GM19328 (cell line): ENCODE data around the gene TMEM218.
"Not testable (repeated sequence)": the region's sequence is repeated elsewhere in the genome, so short reads cannot be mapped to it uniquely, and the experiment has no call there.

Source experiments
- ATAC-seq: cut with Tn5 transposase; IDR thresholded peaks from one replicate; pipeline ENCODE4 v1.9.1; 2021; ENCODE audit warnings: mild to moderate bottlenecking, moderate library complexity; ENCODE audit not compliant: unreplicated experiment

TMEM218 gene

DNA sequence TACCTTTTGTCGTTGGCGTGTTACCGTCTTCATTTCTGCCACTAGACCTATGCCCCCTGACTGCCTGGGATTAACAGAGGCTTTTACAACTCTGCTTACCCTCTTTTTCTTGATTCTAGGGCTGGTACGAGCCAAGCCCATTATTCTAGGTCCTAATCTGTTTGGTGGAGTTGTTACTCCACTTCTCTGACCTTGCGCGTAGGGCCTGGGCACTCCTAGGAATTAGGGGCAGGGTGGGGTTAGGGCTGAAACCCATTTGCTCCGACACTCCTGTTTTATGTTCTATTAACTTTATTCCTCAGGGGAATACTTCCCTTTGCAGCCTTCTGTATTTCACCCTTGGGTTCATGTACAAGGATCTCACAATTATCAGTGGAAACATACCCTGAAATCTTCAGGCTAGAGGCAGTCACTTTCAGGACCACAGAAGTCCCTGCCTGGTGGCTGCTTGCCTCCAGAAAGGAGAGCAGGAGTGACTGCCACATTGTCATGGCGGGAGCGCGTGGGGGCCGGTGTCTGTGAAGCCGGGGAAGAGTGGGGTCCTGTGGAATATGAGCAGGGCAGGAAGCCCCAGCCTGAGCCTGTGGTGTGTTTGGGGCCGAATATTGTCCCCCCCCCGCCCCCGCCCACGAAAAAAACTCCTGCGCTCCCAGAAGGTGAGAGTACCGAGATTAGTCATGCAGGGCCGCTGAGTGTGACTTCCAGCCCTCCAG lies 49.1 kb downstream of the TMEM218 start:
- no peak for ATAC-seq

DNA sequence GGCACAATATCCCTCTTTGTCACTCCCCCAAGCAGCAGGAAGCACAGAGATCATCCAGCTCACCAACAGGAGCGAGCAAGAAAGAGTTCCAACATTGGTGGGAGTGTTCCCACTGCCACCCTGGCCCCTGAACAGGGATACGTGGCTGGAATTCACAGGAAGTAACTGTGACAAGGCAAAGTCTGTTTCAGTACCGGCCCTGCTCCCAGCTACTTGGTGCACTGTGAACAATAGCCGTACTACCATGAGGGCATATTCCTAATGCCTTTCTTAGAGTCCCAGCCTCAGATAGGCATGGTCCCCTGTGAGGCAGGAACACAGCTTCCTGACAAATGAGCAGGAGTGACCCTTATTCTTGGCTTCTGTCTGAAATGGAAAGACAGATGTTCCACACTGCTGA lies 50.1 kb downstream of the TMEM218 start:
- ATAC-seq, result no peak

DNA sequence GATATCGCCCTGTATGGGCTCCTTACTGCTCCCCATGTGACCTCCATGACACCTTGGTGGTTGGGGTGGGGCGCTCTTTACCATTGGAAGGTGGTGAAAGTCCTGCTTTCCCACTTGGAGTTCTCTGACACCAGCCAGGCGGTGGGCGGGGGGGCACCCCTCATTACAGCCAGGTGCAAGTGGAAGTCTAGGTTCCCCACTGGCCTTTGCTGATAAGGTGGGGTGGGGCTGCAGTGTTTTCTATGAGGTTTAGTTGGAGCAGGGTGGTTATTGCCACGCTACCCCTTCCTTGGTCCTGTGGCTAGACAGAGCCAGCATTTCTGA lies 53.8 kb downstream of the TMEM218 start:
- ATAC-seq, result no peak

DNA sequence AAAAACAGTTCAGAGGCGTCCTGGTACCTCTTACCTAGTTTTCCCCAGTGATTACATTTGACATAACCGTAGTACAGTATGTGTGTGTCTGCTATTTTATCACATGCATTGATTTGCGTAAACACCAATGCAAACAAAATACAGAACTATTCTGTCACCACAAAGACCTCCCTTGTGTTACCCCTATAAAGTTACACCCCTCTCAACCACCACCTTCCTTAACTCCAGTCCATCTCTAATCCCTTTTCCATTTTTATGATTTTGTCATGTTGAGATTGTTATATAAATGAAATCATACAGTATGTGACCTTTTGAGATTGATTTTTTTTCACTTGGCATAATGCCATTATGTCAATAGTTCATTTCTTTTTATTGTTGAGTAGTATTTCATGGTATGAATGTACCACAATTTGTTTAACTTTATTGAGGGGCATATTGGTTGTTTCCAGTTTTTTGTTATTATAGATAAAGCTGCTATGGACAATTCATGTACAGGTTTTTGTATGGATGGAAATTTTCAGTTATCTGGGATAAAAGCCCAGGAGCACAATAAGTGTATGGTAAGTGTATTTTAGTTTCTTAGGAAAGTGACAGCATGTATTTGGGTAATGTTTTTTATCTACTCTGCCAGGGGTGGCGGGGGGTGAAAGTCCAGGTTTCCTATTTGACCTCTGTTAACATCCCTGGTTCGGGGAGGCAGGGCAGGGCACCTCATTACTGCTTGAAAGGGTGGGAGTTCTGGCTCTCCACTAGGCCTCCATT lies 54.3 kb downstream of the TMEM218 start:
- ATAC-seq, result no peak

DNA sequence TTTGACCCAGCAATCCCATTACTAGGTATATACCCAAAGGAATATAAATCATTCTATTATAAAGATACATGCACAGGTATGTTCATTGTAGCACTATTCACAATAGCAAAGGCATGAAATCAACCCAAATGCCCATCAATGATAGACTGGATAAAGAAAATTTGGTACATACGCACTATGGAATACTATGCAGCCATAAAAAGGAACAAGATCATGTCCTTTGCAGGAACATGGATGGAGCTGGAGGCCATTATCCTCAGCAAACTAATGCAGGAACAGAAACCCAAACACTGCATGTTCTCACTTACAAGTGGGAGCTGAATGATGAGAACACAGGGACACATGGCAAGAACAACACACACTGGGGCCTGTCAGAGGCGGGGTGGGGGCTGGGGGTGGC lies 55.3 kb downstream of the TMEM218 start:
- not testable (repeated sequence) for ATAC-seq

DNA sequence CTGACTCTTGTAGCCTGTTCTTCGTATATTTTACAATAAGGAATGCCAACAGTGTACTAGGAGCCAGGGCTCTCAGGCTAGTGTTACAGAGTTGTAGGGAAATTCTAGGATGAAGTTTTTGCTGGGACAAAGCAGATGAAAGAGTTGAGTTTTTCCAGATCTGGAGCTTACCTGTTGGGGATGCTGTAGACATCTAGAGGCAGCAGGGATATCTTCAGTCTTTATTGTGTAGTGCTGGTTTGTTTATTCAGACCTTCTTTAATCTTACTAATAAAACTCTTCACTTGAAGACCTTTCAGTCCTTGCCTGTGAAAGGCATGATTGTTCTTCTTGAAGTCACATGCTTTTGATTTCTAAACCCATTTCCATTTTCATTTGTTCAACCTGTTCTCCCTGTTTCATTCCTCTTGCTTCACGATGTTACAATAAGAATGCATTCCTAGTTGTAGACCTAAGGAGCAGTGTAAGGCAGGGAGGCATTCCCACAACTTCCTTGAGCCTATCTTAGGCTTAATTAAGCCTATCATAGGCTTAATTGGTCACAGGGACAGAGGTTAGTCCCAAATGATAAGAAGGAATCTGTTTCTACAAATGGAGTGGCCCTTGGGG lies 56.2 kb downstream of the TMEM218 start:
- ATAC-seq, result no peak

DNA sequence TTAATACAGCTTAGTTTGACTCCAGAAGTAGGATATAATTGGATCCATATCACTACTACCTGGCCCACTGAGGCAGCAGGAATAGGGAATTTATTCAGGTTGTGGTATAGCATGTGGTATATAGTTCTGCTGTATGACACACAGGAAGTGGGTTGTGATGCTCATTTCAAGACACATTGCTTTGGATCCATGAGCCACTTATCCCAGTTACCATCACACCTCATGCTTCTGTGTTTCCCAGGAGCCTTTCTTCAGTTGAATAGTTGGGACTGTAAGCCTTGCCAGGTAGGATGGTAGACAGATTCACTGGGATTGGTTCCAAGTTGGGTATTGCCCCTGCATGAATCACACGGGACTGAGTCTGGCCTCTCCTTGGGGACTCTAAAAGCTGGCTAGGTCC lies 58.3 kb downstream of the TMEM218 start:
- ATAC-seq, result no peak

DNA sequence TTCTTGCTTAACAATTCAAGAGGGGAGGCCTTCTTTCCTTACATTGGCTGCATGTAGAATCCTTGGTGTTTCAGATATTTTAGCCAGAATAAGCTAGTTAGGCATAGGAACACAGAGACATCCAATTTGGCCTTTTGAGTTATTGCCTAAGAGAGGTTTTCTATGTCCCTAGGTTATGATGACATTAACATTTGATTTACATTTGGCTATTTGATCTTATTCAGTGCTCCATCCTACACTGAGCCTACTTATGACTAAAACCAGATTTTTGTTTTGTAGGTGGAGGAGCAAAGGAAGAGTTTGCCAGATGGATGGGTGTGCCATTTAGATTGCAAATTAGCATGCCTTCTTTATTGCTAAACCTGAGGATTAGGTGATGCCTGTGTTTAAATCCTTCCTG lies 59.4 kb downstream of the TMEM218 start:
- no peak for ATAC-seq

DNA sequence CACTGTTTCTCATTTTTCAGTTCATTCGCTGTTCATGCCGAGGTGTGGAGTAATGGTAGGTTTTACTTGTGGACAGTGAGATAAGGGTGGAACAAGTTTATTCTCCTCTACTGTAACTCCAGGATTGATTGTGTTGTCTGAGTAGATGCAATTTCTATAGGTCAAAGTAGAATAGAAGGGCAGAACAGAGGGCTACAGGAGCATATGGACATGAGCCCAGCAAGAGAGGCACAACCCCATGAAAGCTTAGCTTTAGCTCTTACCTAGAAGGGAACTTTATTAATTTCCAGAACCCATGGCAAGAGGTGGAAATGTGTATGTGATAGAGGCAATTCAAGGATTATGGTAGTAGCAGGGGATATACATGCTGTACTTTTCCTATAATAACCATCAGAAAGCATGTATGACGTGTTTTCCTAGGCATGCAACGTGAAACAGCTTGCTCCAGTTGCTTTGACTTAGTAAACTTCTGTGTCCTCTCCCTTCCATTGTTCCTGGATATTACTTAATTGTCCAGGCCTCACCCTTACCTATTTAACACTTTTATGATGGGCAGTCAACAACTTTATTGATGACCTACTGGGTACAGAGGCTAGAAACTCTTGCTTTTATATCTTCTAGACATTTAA lies 62.1 kb downstream of the TMEM218 start:
- no peak for ATAC-seq
